NCI-H82 (cell line): ENCODE measurements around the gene INAFM2.

ENCODE experiments used
- DNase-seq: peaks from one replicate; lab custom pipeline; 2025; lab: John Stamatoyannopoulos, UW

Gene INAFM2

DNA sequence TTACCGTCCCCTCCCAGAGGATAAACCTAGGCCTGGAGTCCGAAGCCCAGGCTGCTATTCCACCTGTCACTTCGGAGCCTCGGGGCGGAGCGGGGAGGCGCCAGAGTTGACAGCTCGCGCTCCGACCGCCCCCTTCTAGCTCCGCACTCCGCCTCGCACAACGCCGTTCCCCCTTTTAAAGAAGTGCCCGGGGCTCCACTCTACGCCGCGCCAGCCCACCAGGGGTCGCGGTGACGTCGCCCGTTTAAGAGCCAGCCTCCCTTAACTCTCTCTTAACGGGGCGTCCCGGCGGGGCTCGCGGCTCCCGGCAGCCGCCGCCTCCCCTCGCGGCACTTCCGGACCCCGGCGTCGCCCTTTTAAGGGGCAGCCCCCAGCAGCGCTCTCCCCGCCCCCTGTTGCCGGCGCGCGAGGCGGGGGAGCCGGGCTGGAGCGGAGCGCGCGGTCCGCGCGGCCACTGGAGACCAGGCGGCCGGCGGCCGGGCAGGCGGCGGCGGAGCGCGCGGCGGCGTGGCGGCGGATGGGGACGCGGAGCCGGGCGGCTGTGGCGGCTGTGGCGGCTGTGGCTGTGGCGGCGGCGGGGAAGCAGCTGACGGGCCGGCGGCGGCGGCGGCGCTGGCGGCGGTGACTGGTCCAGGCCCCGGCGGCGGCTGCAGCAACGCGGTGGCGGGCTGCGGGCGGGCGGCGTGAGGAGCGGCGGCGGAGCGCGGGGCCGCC is at the start of gene INAFM2:
Gene INAFM2 (plus strand): TSS at position 454 of the 714 bp plus-strand sequence. CDS start 364 bp downstream, outside the sequence.
- DNase-seq, result peak; percentile 98

DNA sequence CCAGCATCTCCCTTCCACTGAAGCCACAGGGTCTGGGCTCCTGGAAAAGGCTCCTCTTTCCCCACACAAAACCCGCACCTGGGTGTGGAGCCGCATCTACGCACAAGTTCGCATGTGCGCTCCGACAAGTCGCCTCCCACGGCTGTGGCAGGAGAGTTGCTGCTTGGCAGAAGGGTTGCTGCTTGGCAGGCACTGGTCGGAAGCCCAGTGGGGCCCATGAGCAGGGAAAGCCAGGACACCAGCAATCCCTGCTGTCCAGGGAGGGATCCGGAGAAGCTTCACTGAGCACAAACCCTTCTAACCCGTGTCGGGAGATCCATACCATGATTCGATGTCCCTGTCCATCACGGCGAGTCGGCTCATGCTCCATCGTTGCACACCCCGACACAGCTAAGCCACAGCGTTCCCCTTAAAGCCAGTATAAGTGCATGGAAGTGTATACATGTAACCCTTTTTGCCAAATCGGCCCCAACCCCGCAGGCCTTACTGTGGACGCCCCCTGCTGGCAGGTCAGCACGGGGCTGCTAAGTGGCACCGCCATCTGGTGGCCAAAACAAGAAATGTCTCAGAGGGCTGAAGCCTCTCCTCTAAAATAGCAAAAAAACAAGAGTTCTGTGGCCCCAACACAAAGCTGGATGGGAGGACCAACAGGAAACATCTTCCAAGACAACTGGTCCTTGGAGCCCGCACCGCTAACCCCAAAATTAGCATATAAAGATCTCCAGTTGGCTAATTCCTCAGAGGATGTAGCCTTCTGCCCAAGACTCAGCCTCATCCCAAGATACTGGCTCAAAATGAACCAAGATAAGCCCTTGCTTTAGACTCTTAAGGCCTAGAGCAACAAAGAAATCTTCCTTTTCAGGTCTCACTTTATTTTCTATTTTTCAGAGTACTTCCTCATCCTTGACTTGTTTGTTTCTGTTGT is 48.9 kb upstream of the INAFM2 start:
- DNase-seq, result peak; percentile 89

DNA sequence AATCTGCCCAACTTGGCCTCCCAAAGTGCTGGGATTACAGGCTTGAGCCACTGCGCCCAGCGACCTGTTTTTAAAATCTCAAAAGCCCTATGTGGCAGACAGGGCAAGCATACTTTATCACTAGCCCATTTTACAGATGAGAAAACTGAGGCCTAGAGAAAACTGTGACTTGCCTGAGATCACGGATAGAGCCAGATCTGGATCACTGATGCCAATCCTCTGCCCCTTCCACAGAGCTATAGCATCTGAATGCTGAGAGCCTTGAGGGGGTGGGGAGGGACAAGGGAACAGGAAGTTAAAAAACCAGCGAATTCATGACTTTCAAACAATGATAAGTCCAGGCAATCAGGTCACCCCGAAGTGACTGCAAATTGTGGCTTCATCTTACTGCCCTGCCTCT is 48.0 kb upstream of the INAFM2 start:
- DNase-seq, result no peak

DNA sequence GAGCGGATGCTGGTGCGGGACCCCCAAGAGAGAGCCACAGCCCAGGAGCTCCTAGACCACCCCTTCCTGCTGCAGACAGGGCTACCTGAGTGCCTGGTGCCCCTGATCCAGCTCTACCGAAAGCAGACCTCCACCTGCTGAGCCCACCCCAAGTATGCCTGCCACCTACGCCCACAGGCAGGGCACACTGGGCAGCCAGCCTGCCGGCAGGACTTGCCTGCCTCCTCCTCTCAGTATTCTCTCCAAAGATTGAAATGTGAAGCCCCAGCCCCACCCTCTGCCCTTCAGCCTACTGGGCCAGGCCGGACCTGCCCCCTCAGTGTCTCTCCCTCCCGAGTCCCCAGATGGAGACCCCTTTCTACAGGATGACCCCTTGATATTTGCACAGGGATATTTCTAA is 47.5 kb upstream of the INAFM2 start:
- no peak for DNase-seq

DNA sequence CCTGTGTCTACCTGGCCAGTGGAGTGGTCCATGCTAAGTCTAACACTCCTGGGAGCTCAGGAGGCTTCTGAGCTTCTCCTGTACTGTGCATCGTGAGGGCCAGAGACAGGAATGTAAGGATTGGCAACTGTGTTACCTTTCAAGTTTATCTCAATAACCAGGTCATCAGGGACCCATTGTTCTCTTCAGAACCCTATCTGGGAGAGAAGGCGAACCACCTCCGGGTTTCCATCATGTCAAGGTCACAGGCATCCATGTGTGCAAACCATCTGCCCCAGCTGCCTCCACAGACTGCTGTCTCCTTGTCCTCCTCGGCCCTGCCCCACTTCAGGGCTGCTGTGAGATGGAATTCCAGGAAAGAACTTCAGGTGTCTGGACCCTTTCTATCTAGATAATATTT is 46.6 kb upstream of the INAFM2 start:
- peak; percentile 32 for DNase-seq

DNA sequence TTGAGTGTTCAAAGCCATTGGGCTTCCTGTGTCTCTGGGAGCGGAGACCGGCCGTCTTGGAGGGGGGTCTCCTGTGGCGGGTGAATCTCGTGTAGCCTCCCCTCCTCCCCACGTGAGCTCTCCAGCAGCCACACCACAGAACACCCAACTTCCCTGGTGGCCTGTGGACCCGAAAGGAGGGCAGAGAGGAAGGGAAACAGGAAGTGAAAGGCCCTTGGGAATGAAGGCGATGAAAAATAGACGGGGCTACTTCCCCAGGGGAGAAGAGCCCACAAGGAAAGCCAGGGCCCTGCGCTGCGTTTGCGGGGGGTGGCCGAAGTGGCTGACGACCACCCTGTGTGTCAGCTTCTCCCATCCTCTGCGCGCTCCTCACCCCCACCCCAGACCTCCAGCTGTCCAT is 46.0 kb upstream of the INAFM2 start:
- DNase-seq, result no peak

DNA sequence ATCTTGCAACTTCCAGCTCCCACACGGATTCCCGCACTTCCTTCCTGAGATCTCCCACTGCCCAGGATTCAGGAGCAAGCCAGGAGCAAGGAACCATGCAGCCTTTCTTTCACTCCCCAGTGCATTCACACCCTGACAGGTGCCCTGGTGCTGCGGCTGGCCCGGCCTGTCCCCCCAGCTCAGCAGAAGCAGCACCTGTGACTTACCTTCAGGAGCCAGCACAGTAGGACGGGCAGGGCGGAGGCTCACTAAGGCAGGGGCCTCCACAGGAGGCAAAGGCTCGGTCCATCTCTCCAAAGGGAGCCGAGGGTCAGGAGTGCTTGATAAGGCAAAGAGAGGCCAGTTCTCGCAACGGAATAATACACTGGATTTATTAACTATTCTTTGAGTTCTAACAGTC is 45.5 kb upstream of the INAFM2 start:
- no peak for DNase-seq

DNA sequence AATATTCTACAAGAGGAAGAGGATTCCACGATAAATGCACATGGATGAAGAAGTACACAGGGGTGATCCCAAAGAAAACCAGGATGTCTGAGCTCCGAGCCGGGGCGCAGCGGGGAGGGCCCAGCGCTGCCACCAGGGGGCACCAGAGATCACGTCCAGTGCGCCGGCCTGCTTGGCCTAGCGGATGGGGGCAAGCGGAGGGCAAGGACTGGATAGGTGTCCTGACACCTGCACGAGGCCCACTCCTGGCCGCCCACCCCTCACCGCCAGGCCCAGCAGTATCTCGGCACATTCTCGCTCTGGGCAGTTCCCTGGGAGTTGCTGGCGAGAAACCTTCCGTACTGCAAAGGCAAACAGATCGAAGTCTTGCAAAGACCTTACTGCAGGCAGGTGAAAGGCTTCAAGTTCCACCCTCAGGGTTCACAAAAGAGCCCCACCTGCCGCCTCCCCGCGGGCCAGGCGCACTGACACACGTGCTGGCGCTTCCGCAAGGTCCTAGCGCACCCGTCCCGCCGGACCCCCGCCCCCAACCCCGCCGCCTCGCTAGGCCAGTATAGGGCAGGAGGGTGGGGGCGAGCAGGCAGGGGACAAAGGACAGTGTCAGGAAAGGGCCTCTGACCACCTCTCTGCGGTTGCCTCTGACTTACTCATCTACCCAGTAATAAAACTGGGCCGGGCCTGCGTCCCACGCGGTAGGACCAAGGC is 43.9 kb upstream of the INAFM2 start:
- DNase-seq, result peak; percentile 76

DNA sequence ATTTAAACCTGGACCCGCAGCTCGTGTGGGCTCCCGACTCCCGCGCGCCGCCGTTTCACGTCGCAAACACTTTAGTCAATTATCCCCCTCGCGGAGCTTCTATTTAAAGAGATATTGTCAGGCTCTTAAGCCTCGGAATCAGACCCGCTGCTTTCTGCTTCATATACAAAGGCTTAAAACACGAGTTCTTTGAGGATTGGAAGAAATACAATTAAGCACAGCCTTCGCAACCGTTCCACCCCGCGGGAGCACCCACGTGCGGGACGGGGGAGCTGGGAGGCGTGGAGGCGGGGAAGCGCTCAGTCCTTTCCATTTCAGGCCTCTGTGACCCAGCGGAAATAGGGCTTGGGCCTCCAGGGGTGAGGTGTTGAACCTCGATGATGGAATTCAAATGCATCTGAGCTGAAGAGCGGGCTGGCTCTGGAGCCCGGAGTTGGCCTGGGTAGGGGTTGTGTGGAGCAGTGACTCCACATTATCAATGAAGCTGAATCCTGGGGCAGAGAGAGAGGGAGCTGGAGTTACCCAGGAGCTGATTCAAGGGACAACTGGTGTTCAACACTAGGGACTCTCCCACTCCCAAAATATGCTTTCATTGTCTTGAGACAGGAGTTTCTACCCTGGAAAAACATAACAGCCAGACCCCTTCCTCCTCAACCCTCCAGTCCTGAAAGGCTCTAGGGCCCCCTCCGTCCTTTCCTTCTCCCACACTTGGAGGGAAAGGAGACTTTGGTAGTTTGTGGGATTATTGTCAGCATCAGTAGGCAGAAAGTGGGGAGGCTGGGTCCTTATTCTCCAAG is 43.0 kb upstream of the INAFM2 start:
- DNase-seq, result peak; percentile 65

DNA sequence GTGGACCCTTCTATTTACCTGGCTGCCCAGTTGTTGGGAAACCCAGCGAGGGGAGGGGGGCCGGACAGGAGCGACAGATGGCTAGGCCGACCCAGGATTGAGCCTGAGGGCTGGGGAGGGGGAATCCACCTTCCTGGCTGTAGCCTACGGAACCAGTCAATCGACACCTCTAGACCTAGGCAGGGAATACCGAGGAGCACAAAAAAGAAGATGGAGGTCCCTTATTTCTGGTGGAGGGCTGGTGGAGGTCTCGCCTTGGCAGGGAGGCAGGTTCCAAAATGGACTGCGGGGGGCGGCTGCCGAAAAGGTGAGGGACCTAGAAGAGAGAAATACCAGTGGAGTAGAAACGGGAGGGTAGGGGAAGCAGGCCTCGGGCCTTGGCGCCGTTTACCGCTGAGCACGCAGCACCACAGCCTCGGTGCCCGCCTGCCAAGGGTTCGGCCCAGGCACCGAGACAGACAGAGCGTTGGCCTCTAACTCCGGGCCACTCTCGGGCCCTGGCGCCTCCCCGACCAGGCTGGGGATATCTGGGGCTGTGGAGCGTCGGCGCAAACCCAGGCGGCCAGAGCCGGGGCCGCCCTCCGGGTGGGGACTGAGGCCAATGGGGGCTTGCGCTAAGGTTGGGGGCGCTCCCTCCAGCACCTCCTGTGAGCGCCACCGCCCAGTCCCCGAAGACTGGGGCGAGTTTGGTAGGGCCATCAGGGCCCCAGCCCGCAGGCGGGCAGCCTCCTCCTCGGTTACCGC is 42.3 kb upstream of the INAFM2 start:
- peak; percentile 71 for DNase-seq

DNA sequence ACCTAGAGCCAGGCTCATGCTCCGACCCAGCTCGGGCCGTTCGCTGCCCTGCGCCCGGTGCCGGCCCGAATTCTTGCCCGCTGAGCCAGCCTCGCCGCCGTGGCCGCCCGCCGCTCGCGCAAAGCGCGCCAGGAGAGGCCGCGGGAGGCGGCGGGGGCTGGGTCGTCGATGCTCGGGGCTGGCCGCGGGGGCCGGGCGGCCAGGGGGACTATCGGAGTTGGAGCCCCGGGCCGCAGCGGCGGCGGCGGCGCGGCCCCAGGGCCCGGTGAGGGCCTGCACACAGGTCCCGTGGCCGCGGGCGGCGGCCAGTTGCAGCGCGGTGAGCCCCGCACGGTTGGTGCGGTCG is 41.7 kb upstream of the INAFM2 start:
- no peak for DNase-seq

DNA sequence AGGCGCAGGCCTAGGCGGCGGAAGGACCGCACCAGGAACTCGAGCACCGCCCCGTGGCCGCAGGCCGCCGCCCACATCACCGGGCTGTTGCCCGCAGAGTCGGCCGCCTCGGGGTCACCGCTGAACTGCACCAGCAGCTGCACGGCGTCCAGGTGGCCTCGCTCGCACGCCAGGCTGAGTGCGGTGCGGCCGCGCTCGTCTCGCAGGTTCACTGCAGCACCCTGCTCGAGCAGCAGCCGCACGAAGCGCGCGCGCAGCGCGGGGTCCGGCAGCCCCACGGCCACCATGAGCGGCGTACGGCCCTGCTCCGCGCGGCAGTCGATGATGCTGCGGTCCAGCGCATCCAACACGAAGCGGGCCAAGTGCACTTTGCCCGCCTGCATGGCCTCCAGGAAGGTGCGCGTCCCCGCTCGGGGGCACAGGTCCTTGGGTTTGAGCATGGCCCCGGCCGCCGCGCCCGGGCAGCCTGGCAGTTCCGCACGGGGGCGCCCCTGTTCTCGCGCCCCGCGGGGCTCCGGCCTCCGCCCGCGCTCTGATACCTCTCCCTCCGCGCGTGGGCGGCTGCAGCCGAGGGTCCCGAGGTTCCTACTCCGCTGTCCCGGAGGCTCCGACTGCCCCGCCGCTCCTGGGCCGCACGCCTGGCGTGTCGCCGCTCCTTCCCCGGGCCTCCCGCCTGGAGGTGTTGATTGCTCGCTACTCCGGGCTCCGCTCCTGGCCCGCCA is 41.2 kb upstream of the INAFM2 start:
- peak; percentile 65 for DNase-seq

DNA sequence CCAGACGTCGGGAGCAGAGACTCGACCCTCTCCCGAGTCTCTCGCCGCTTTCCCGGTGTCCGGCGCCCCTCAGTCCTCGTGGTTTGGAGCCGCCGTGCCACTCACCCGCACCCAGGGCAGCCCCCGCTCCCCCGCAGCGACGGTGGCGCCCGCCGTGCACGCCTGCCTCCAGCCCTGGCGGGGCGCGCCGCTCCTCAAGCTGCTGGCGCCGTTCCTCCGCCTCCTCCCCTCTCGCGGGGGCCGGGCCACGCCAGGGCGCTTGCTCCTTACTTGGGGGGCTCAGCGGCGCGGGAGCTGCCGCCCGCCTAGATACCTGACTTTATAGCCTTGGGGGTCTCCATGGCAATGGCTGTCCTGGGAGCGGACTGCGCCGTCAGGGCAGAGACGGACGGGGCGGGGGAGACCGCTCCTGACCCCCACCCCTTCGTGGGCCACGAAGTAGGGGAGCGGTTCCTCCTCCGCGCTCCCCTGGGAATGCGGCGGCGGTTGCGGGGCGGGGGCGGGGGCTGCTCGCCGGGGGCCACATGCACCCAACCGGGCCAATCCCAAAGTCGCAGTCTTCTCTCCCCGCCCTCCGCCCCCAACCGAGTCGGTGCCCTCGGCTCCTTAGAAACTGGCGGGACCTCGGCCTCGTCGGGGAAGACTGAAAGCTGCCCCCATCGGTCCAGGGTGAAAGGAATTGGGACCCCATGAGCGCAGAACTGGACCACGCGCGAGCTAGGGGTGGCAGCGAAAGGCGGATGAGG is 40.5 kb upstream of the INAFM2 start, which contains the start of gene ANKRD63:
Gene ANKRD63 (minus strand): TSS at position 196 of the 746 bp plus-strand sequence. CDS start 478 bp downstream, outside the sequence.
- DNase-seq, result peak; percentile 63

DNA sequence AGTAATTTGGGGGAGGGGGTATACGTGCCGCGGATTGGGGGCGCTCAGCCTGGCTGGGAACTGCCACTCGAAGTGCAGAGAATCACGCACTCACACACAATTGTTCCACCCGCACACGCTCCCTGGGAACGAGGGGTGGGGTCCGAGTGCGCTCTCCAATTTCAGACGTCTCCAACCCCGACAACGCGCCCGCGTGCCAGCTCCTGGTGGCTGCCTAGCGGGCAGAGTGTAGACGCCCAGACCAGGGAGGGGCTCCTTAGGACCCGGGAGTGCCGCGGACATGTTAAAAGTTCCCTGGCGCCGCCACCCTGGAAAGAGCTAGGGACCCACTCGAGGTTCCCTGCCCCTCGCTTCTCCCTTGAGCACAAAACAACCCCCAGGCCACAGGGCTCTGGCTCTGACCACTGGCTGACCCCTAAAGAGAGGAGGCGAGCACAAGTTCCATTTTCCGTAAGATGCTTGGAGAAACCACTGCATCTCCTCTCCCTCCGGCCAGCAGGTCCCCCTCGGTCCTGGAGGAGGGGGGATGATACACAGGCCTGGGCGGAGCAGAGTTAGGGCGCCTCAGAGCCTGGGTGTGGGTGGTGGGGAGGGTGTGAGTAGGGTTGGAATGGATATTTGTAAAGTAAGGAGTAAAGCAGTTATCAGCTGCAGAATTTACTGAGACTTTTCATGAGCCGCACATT is 39.7 kb upstream of the INAFM2 start:
- DNase-seq, result no peak

DNA sequence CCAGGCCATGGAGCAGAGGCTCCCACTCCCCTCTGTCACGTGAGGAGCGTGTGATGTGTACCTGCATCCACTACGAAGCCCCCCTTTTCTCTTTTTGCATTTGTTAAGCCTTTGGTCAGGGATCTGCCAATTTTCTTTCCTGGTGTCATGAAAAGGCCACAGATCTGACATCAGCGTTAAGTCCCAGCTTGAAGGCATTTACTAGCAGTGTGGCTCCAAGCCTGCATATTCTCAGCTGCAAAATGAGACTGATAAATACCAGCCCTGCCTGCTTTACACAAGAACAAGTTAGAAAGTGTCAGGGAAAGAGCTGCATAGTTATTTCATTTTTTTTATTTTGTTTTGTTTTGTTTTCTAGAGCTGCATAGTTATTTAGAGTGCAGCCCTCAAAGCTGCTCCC is 38.3 kb upstream of the INAFM2 start:
- no peak for DNase-seq

DNA sequence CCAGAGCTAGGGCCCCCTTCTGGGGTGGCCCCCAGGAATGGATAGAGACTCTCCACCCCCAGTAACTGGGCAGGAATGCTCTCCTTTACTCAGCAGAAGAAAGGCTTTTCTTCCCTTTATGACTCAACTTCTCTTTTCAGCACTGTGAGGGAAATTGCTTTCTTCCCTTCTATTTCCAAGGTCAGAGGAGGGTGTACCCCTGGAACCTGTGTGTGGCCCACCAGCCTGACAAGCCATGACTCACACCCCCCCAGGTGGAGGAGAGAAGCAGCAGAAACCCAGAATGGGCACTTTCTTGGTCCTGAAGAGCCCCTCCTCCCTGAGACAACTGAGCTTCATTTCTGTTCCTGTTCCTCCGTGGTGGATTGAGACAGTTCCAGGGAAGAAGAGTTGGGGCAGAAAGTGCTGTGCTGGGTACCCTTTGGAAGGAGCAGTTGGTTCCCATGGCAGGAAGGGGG is 37.9 kb upstream of the INAFM2 start:
- no peak for DNase-seq

DNA sequence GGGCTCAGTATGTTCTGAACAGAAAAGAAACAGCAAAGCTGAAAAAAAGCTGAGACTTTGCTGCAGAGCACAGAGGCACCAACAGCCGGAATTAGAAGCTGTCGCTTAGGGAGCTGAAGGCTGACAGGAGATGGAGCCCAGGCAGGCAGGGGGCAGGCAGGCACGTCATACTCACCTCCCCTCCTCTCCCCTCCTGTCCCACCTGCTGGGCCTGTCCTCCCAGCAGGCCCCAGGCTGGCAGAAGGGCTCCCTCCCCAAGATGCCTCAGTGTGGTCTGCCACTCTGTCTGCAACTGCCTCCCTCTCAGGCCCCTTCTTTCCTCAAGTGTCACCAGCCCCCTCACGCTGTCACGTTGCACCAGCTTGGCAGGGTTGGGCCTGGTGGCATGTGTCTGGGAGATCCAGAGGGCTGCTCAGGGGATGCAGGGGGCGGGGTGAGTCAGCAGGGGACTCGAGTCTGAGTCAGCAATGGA is 37.4 kb upstream of the INAFM2 start:
- DNase-seq, result peak; percentile 14

DNA sequence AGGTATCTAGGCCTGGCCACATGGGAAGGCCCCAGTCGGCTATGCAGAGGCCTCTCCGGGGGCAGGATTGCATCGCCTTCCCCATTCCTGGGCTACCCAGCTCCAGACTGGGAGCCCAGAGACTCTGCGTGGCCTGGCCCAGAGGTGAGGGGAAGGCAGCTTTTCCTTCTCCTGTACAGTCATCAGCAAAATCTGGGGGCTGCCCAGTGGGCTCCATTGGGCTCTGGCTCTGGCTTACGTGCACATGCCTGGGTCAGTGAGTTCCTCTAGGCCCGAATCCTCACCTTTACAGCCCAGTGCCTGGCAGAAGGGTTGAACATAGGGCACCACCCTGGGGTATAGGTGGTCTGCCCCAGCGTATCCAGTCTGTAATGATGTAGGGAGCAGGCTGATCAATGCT is 36.7 kb upstream of the INAFM2 start:
- DNase-seq, result no peak

DNA sequence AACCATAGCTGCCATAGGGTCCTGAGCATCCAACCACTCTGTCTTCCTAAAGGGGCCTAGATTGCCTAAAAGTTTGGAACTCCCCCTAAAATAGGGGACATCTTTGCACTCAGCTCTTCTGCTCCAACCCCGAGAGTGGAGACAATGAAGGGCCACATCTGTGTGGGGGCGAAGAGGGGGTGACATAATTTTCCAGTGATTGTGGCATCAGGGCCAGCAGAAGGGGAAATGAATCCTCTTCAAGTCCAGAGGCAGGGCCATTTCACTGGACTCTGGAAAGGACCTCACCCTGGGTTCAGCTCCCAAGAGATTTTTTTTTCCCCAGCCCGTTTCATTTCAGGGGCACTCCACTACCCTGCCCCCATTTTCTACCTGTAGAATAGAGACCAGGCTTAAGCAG is 36.0 kb upstream of the INAFM2 start:
- no peak for DNase-seq
